DMS 273 (cell line): ENCODE measurements around the gene KDM4C.
"Not testable (repeated sequence)": the region's sequence is repeated elsewhere in the genome, so short reads cannot be mapped to it uniquely, and the experiment has no call there.

ENCODE experiments used
- DNase-seq: peaks from one replicate; lab custom pipeline; 2025; ENCODE audit not compliant: unreplicated experiment; lab: John Stamatoyannopoulos, UW

The KDM4C gene

DNA sequence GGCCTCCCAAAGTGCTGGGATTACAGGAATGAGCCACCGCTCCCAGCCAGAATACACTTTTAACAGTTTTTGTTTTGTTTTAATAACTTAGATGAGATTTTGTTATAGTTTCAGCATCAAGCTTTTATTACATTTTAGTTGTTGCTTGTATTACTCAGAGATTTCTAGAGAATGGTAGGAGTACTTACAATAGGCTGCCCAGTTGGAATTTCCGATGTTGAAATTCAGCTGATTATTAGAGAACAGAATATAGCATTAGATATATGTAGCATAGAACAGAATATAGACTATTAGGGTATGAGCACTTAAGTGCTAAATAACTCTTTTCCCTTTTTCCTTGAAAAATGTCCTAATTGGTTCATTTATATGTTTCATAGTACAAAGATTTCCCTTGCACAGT lies 6.2 kb downstream of the KDM4C start:
- DNase-seq = no peak

DNA sequence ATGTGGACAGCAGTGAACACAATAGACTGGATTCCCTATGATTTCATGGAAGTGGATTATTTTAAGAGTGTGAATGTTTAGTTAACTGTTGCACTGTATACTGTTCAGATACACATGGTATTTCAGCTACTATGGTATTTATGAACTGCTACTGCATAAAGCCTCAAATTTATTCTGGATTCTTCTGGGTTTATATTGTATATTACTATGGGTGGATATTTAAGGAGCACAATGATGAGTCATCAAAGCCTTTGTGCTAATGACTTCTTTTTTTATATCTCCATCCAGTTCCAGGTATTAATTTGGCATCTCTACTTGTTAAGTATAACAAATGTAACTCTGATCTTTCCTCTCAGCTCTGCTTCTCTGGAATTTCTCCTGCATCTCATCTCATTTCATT lies 6.8 kb downstream of the KDM4C start:
- no peak for DNase-seq

- DNase-seq = no peak
Observed at GRCh38 chr9:6764950-6765349, 7.2 kb downstream of the KDM4C start.

- no peak for DNase-seq
Observed at GRCh38 chr9:6765396-6765795, 7.6 kb downstream of the KDM4C start.

DNA sequence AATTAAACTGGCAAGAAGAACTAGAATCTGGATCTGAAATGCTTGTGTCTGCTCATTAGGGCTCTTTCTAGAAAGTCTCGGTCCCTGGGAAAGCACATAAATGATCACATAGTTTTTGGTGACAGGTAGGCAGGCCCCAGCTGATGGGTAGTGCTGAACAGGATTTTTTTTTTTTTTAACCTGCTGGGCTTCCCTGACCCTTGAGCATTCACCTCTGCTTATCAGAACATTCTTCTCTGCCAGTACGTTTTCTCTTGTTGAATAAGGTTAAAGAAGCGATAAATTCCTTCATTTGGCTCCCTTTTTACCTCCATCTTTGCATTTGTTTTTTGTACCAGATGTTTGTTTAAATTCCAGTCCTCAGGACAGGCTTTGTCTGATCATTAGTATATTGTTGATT lies 8.8 kb downstream of the KDM4C start:
- DNase-seq = no peak

DNA sequence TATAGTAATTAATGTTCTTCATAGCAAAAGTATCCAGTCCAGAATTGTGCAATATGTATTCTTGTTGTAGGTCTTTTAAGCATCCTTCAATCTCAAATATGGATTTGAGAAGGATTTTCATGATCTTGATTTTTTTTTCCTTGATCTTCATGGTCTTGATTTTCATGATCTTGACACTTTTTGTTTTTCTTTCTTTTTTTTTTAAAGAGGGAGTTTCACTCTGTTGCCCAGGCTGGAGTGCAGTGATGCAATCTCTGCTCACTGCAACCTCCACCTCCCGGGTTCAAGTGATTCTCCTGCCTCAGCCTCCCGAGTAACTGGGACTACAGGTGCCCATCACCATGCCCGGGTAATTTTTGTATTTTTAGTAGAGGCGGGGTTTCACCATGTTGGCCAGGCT lies 10.8 kb downstream of the KDM4C start:
- not testable (repeated sequence) for DNase-seq

GRCh38 chr9:6771722-6772121 lies 13.9 kb downstream of the KDM4C start:
- no peak for DNase-seq

DNA sequence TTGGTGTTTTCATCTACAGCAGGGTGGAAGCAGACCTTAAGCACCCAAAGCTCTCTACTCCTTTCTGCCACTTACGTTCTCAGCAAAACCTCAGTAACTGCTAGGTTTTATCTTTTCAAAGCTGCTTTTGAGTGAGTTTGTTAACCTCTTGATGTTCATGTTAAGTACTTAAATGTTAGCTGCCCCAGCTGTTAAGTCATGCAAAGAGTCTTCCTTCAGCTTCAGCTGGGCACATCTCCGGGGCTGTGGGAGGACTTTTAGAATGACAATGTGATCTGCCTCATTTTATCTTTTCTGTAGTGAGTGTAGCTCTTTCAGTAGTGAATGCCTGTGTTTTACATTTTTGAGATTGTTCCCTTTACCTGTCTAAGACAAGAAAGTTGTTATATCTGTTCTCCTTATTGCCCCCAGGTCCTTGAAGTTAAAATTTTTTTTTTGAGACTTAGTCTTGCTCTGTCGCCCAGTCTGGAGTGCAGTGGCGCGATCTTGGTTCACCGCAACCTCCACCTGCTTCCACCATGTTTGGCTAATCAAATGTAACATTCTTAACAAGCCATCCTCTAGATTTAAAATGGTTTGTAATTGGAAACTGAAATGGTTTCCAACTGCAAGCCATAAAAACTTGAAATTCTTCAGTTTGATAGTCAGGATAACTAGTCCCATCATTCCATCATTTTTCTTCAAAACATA lies 19.6 kb downstream of the KDM4C start:
- no peak for DNase-seq

DNA sequence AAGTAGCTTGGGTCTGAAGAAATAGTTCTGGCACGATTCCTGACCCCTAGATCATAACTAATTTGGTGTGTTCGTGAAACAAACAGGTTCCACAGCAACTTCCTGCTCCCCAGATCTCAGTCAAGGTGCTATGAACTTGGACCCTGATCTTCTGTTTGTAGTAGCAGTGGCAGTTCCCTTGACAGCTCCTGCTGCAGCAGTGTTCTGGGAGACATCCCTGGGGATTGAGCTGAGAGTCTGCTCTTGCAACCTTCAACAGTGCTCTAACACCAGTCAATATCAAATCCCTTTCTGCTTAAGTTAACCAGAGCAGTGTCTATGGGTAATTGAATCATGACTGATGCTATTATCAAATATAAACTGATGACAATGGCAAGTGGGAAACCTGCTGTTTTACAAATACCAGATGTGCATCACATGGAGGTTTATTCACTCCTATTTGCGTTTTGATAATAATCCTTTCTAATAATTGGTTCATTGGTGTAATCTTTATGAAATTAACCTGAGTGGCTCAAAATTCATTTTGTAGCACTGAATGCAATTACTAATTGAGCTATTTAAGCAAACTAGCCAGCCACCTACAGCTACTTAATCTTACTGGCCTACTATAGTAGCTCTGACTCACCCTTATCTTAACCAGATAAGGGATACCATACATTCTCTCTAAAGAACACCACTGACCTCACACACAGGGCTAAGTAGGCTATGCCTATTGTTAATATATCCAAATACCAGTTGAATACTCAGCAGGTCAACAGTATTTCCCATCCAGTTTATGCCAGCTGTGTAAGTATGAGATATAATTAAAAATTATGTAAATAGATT lies 21.9 kb downstream of the KDM4C start:
- DNase-seq = no peak

GRCh38 chr9:6780690-6781089 lies 22.9 kb downstream of the KDM4C start:
- DNase-seq = no peak

GRCh38 chr9:6781476-6781875 lies 23.7 kb downstream of the KDM4C start:
- DNase-seq = no peak

GRCh38 chr9:6782345-6782744 lies 24.6 kb downstream of the KDM4C start:
- no peak for DNase-seq

GRCh38 chr9:6782981-6783380 lies 25.2 kb downstream of the KDM4C start:
- no peak for DNase-seq

- DNase-seq = no peak
Observed at GRCh38 chr9:6783753-6784152, 26.0 kb downstream of the KDM4C start.

GRCh38 chr9:6785682-6786081 lies 27.9 kb downstream of the KDM4C start:
- DNase-seq = no peak

GRCh38 chr9:6787793-6788161 lies 30.0 kb downstream of the KDM4C start:
- DNase-seq = no peak

DNA sequence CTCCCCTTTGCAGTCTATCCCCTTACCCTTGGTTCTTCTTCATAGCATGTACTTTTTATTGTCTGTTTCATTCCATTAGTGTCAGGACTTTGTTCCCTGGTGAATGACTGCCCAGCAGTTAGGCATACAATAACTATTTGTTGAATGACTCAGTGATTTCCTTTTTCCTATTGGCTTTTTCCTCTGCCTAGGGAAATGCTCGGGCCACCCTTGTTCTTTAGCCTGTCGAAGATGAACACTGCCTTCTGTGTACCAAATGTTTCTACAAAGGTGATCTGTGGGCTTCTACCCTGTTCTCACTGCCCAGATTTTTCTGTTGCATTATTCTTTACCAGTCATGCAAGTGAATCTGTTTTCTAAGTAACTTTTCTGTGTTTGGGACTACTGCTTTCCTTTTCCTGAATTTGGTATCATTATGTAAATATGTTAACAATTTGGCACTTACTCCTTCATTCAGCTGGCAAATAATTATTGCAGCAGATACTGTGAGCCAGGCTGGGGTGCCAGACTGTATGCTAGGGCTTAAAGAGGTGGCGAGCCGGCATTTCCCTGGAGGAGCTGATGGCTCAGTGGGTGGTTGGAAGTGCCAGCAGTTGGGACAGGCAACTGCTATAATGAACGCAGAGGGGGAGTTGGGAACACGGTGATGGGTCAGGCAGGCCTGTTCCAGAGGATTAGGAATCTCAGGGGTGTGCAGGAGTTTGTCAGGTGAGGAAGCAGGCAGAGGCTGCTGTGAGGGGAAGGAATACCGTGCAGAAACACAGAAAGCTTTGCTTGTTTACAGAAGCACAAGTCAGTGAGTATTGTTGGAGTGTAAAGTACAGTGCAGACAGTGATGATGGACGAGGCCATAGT lies 30.6 kb downstream of the KDM4C start:
- DNase-seq = no peak

DNA sequence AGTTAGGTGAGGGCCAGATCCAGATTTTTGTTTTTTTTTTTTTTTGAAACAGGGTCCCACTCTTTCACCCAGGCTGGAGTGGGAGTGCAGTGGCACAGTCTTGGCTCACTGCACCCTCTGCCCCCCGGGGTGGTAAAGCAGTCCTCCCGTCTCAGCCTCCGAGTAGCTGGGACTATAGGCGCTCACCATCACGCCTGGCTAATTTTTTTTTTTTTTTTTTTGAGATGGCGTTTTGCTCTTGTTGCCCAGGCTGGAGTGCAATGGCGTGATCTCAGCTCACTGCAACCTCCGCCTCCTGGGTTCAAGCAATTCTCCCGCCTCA lies 31.2 kb downstream of the KDM4C start:
- DNase-seq = not testable (repeated sequence)

GRCh38 chr9:6790866-6791265 lies 33.1 kb downstream of the KDM4C start:
- no peak for DNase-seq

GRCh38 chr9:6793203-6793602 lies 35.4 kb downstream of the KDM4C start:
- no peak for DNase-seq

DNA sequence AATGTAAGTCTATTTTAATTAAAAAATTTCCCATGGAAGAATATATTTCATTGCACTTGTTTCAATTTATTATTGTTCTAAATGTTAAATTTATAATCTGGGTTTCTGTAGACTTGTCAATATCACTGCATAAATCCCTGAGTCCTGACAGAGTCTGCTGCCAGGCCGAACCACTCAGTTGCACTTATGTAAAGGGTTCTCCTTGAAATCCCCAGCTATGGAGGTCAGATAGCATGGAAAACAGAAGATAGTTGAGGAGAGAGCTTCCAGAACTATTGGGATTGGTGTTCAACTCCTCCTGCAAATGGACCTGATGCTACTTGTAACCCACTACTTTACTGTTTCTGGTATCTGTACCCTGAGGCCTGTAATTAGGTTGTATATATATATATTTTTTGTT lies 37.2 kb downstream of the KDM4C start:
- DNase-seq = no peak

GRCh38 chr9:6802926-6803325 lies 45.2 kb downstream of the KDM4C start:
- DNase-seq = no peak
